Measurements from ENCODE around the gene UQCC2. TPM values are rescaled to one million over a fixed set of nuclear protein-coding genes. Genes with fewer than 3 reads are reported as not detected.

Gene UQCC2
- total and polyA plus RNA-seq, 5 donors from 2014 or later: 14.9 to 72.6 (median 44.9) TPM

- Histone ChIP-seq H3K4me1 (ENCODE audit: control insufficient read depth, insufficient read depth, low read length, poor library complexity, severe bottlenecking) (no peaks in the 10 kb centered on the region), H3K36me3 (ENCODE audit: control insufficient read depth, insufficient read depth, low read length) (no peaks in the 10 kb centered on the region), H3K4me3 (ENCODE audit: low read depth, low read length) (no peak overlapping the region), H3K27ac (ENCODE audit: insufficient read depth, low read length, poor library complexity, severe bottlenecking) (no peak overlapping the region), H3K9me3 (ENCODE audit: control insufficient read depth in 2 of 2, low read length in 2 of 2) (no peaks in the 10 kb centered on the region), H3K27me3 (ENCODE audit: control insufficient read depth, insufficient read depth, low read length) (no peaks in the 10 kb centered on the region)
- Mint-ChIP-seq H3K27me3 (no peaks in the 10 kb centered on the region), H3K9me3 (no peaks in the 10 kb centered on the region), H3K27ac (no peak overlapping the region), H3K4me3 (no peak overlapping the region), H3K36me3 (no peaks in the 10 kb centered on the region), H3K4me1 (no peaks in the 10 kb centered on the region)
- no peak for ATAC-seq (ENCODE audit: low read depth in 2 of 2)
- DNase-seq: no peak
These were observed 22.2 kb upstream of the UQCC2 start for GRCh38 chr6:33733709-33734007.

GRCh38 chr6:33732817-33733708, 21.6 kb upstream of the UQCC2 start:
- H3K9me3 ChIP-seq (ENCODE audit: control insufficient read depth in 2 of 2, low read length in 2 of 2): no peaks in the 10 kb centered on the region
- Mint-ChIP-seq H3K4me3 (no peak overlapping the region), H3K27ac (no peak overlapping the region), H3K9me3 (no peaks in the 10 kb centered on the region), H3K27me3 (no peaks in the 10 kb centered on the region), H3K36me3 (no peaks in the 10 kb centered on the region), H3K4me1 (no peaks in the 10 kb centered on the region)
- no peaks in the 10 kb centered on the region for H3K27me3 ChIP-seq (ENCODE audit: control insufficient read depth, insufficient read depth, low read length)
- ATAC-seq (ENCODE audit: low read depth in 2 of 2) (no peak), DNase-seq (no peak)
- H3K4me3 ChIP-seq (ENCODE audit: low read depth, low read length): no peak overlapping the region
- no peaks in the 10 kb centered on the region for H3K4me1 ChIP-seq (ENCODE audit: control insufficient read depth, insufficient read depth, low read length, poor library complexity, severe bottlenecking)
- no peak overlapping the region for H3K27ac ChIP-seq (ENCODE audit: insufficient read depth, low read length, poor library complexity, severe bottlenecking)
- H3K36me3 ChIP-seq (ENCODE audit: control insufficient read depth, insufficient read depth, low read length): no peaks in the 10 kb centered on the region

- no peaks in the 10 kb centered on the region for H3K9me3 Mint-ChIP-seq
- Histone ChIP-seq H3K9me3 (ENCODE audit: control insufficient read depth in 2 of 2, low read length in 2 of 2) (no peaks in the 10 kb centered on the region), H3K27ac (ENCODE audit: insufficient read depth, low read length, poor library complexity, severe bottlenecking) (no peak overlapping the region), H3K27me3 (ENCODE audit: control insufficient read depth, insufficient read depth, low read length) (no peaks in the 10 kb centered on the region), H3K4me3 (ENCODE audit: low read depth, low read length) (no peak overlapping the region), H3K36me3 (ENCODE audit: control insufficient read depth, insufficient read depth, low read length) (no peaks in the 10 kb centered on the region), H3K4me1 (ENCODE audit: control insufficient read depth, insufficient read depth, low read length, poor library complexity, severe bottlenecking) (no peaks in the 10 kb centered on the region)
- DNase-seq: no peak
- no peak for ATAC-seq (ENCODE audit: low read depth in 2 of 2)
- peaks cover 5% of the 10 kb centered on the region for H3K27me3 Mint-ChIP-seq
- H3K36me3 Mint-ChIP-seq: no peaks in the 10 kb centered on the region
- H3K4me3 Mint-ChIP-seq: no peak overlapping the region
- no peak overlapping the region for H3K27ac Mint-ChIP-seq
- no peaks in the 10 kb centered on the region for H3K4me1 Mint-ChIP-seq
These were observed 20.9 kb upstream of the UQCC2 start for GRCh38 chr6:33732385-33732784.

GRCh38 chr6:33731751-33732282, 20.3 kb upstream of the UQCC2 start:
- no peak overlapping the region for H3K4me3 Mint-ChIP-seq
- Histone ChIP-seq H3K4me1 (ENCODE audit: control insufficient read depth, insufficient read depth, low read length, poor library complexity, severe bottlenecking) (no peaks in the 10 kb centered on the region), H3K27me3 (ENCODE audit: control insufficient read depth, insufficient read depth, low read length) (no peaks in the 10 kb centered on the region), H3K36me3 (ENCODE audit: control insufficient read depth, insufficient read depth, low read length) (no peaks in the 10 kb centered on the region), H3K27ac (ENCODE audit: insufficient read depth, low read length, poor library complexity, severe bottlenecking) (no peak overlapping the region), H3K4me3 (ENCODE audit: low read depth, low read length) (no peak overlapping the region), H3K9me3 (ENCODE audit: control insufficient read depth in 2 of 2, low read length in 2 of 2) (no peaks in the 10 kb centered on the region)
- DNase-seq: no peak
- H3K27me3 Mint-ChIP-seq: peaks cover 11% of the 10 kb centered on the region
- no peaks in the 10 kb centered on the region for H3K4me1 Mint-ChIP-seq
- no peaks in the 10 kb centered on the region for H3K9me3 Mint-ChIP-seq
- no peaks in the 10 kb centered on the region for H3K36me3 Mint-ChIP-seq
- ATAC-seq (ENCODE audit: low read depth in 2 of 2): no peak
- no peak overlapping the region for H3K27ac Mint-ChIP-seq

- H3K27ac Mint-ChIP-seq: no peak overlapping the region
- DNase-seq: no peak
- H3K27me3 Mint-ChIP-seq: peaks cover 13% of the 10 kb centered on the region
These were observed 19.5 kb upstream of the UQCC2 start for GRCh38 chr6:33731035-33731434.

GRCh38 chr6:33730611-33731010, 19.1 kb upstream of the UQCC2 start:
- Mint-ChIP-seq H3K4me3 (no peak overlapping the region), H3K4me1 (no peaks in the 10 kb centered on the region), H3K27me3 (peaks cover 17% of the 10 kb centered on the region), H3K27ac (peak overlapping the region in 2 of 3 donors; percentile 40 to 56), H3K36me3 (no peaks in the 10 kb centered on the region), H3K9me3 (no peaks in the 10 kb centered on the region)
- no peak for DNase-seq
- H3K9me3 ChIP-seq (ENCODE audit: control insufficient read depth in 2 of 2, low read length in 2 of 2): no peaks in the 10 kb centered on the region
- H3K36me3 ChIP-seq (ENCODE audit: control insufficient read depth, insufficient read depth, low read length): no peaks in the 10 kb centered on the region
- no peaks in the 10 kb centered on the region for H3K4me1 ChIP-seq (ENCODE audit: control insufficient read depth, insufficient read depth, low read length, poor library complexity, severe bottlenecking)
- H3K27ac ChIP-seq (ENCODE audit: insufficient read depth, low read length, poor library complexity, severe bottlenecking): no peak overlapping the region
- no peaks in the 10 kb centered on the region for H3K27me3 ChIP-seq (ENCODE audit: control insufficient read depth, insufficient read depth, low read length)
- no peak overlapping the region for H3K4me3 ChIP-seq (ENCODE audit: low read depth, low read length)
- no peak for ATAC-seq (ENCODE audit: low read depth in 2 of 2)

More at GRCh38 chr6:33731035-33731434, 19.5 kb upstream of the UQCC2 start:
- Mint-ChIP-seq H3K9me3 (no peaks in the 10 kb centered on the region), H3K36me3 (no peaks in the 10 kb centered on the region), H3K4me1 (no peaks in the 10 kb centered on the region), H3K4me3 (no peak overlapping the region)
- H3K9me3 ChIP-seq (ENCODE audit: control insufficient read depth in 2 of 2, low read length in 2 of 2): no peaks in the 10 kb centered on the region
- no peak overlapping the region for H3K27ac ChIP-seq (ENCODE audit: insufficient read depth, low read length, poor library complexity, severe bottlenecking)
- no peaks in the 10 kb centered on the region for H3K36me3 ChIP-seq (ENCODE audit: control insufficient read depth, insufficient read depth, low read length)
- H3K27me3 ChIP-seq (ENCODE audit: control insufficient read depth, insufficient read depth, low read length): no peaks in the 10 kb centered on the region
- no peaks in the 10 kb centered on the region for H3K4me1 ChIP-seq (ENCODE audit: control insufficient read depth, insufficient read depth, low read length, poor library complexity, severe bottlenecking)
- ATAC-seq (ENCODE audit: low read depth in 2 of 2): no peak
- H3K4me3 ChIP-seq (ENCODE audit: low read depth, low read length): no peak overlapping the region

GRCh38 chr6:33729059-33729458, 17.6 kb upstream of the UQCC2 start:
- Histone ChIP-seq H3K4me3 (ENCODE audit: low read depth, low read length) (no peak overlapping the region), H3K9me3 (ENCODE audit: control insufficient read depth in 2 of 2, low read length in 2 of 2) (no peaks in the 10 kb centered on the region), H3K27ac (ENCODE audit: insufficient read depth, low read length, poor library complexity, severe bottlenecking) (no peak overlapping the region), H3K36me3 (ENCODE audit: control insufficient read depth, insufficient read depth, low read length) (no peaks in the 10 kb centered on the region), H3K4me1 (ENCODE audit: control insufficient read depth, insufficient read depth, low read length, poor library complexity, severe bottlenecking) (no peaks in the 10 kb centered on the region), H3K27me3 (ENCODE audit: control insufficient read depth, insufficient read depth, low read length) (peaks cover 2% of the 10 kb centered on the region)
- no peak for ATAC-seq (ENCODE audit: low read depth in 2 of 2)
- no peak for DNase-seq
- no peak overlapping the region for H3K4me3 Mint-ChIP-seq
- H3K36me3 Mint-ChIP-seq: no peaks in the 10 kb centered on the region
- H3K4me1 Mint-ChIP-seq: peaks cover 0 to 8% (median 2%) of the 10 kb centered on the region in 4 donors
- H3K27ac Mint-ChIP-seq: no peak overlapping the region
- H3K9me3 Mint-ChIP-seq: no peaks in the 10 kb centered on the region
- H3K27me3 Mint-ChIP-seq: peaks cover 20% of the 10 kb centered on the region

GRCh38 chr6:33728438-33728837, 16.9 kb upstream of the UQCC2 start:
- no peaks in the 10 kb centered on the region for H3K36me3 ChIP-seq (ENCODE audit: control insufficient read depth, insufficient read depth, low read length)
- H3K9me3 ChIP-seq (ENCODE audit: control insufficient read depth in 2 of 2, low read length in 2 of 2): no peaks in the 10 kb centered on the region
- DNase-seq: no peak
- peaks cover 2% of the 10 kb centered on the region for H3K27me3 ChIP-seq (ENCODE audit: control insufficient read depth, insufficient read depth, low read length)
- Mint-ChIP-seq H3K27ac (no peak overlapping the region), H3K27me3 (peaks cover 23% of the 10 kb centered on the region), H3K36me3 (no peaks in the 10 kb centered on the region), H3K4me3 (no peak overlapping the region), H3K9me3 (no peaks in the 10 kb centered on the region), H3K4me1 (peaks cover 0 to 14% (median 3%) of the 10 kb centered on the region in 4 donors)
- H3K27ac ChIP-seq (ENCODE audit: insufficient read depth, low read length, poor library complexity, severe bottlenecking): no peak overlapping the region
- no peak for ATAC-seq (ENCODE audit: low read depth in 2 of 2)
- H3K4me1 ChIP-seq (ENCODE audit: control insufficient read depth, insufficient read depth, low read length, poor library complexity, severe bottlenecking): no peaks in the 10 kb centered on the region
- no peak overlapping the region for H3K4me3 ChIP-seq (ENCODE audit: low read depth, low read length)

All from CD4-positive, CD25-positive, alpha-beta regulatory T cell (primary cell).